Esophagus squamous epithelium (tissue), 4 donors: ENCODE measurements around the gene ANGPTL7.

ENCODE experiments used
- POLR2A ChIP-seq, 4 donors: fragments of 450-650 bp; IDR thresholded peaks; one replicate each; pipeline ENCODE4 v1.6.1; 2017; ENCODE audit warnings: antibody characterized with exemption in 4 of 4, mild to moderate bottlenecking in 4 of 4, moderate library complexity in 3 of 4
- TF ChIP-seq, protein P1 (sequence below), 6 experiments: fragments of 450-650 bp in 4 of 6; fragments of 200-600 bp in 2 of 6; sonication (generic) in 2 of 6; IDR thresholded peaks; one replicate each; pipeline ENCODE4 v1.5.1; 2016 to 2019; ENCODE audit warnings: antibody characterized with exemption in 6 of 6, mild to moderate bottlenecking in 4 of 6, moderate library complexity in 4 of 6

DNA sequence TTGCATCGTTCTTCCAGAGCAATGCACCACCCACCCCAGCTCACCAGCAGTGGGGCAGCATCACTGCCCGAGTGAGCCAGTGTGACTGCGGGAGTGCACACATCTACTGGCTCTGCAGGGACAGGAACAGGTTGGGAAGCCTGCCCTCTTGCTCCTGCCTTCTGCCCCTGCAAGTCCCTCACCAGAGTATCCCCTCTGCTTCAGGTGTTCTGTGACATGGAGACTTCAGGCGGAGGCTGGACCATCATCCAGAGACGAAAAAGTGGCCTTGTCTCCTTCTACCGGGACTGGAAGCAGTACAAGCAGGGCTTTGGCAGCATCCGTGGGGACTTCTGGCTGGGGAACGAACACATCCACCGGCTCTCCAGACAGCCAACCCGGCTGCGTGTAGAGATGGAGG is 4.2 kb downstream of the ANGPTL7 start:
- TF ChIP-seq, protein P1, sequence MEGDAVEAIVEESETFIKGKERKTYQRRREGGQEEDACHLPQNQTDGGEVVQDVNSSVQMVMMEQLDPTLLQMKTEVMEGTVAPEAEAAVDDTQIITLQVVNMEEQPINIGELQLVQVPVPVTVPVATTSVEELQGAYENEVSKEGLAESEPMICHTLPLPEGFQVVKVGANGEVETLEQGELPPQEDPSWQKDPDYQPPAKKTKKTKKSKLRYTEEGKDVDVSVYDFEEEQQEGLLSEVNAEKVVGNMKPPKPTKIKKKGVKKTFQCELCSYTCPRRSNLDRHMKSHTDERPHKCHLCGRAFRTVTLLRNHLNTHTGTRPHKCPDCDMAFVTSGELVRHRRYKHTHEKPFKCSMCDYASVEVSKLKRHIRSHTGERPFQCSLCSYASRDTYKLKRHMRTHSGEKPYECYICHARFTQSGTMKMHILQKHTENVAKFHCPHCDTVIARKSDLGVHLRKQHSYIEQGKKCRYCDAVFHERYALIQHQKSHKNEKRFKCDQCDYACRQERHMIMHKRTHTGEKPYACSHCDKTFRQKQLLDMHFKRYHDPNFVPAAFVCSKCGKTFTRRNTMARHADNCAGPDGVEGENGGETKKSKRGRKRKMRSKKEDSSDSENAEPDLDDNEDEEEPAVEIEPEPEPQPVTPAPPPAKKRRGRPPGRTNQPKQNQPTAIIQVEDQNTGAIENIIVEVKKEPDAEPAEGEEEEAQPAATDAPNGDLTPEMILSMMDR (IDR thresholded peaks at IDR 0.05): no peak
- TF ChIP-seq POLR2A (IDR thresholded peaks at IDR 0.05): no peak
